ENCODE measurements around the gene DCC. TPM values are rescaled to one million over a fixed set of nuclear protein-coding genes. Genes with fewer than 3 reads are reported as not detected.

Gene DCC
- total RNA-seq, 4 donors from 2014 or later, result 0.16 TPM; not detected in 3

DNA sequence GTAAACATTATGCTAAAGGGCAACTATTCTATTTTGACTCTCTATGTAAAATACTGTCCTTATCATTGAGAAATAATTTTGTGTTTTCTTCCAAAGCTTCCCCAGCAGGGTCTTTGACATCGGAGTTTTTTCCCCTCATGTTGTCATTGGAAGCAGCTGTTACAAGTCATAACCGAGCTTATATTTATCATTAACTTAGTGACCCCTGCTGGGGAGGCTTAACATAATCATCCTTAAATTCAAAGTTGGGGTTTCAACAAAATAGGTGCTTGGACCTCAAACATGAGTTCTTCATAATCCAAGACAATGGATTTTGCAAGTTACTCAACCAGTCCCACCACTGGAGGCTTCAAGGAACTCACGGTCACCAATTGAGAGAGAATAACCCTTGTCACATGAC, 330.9 kb downstream of the DCC start:
- no peaks in the 10 kb centered on the region for H3K27me3 ChIP-seq
- H3K4me3 ChIP-seq, result no peak overlapping the region
- TF ChIP-seq CTCF (IDR thresholded peaks at IDR 0.05), result no peak
- TF ChIP-seq POLR2A (IDR thresholded peaks at IDR 0.05), result no peak
- TF ChIP-seq POLR2AphosphoS5 (IDR thresholded peaks at IDR 0.05), result no peak
- TF ChIP-seq EP300 (IDR thresholded peaks at IDR 0.05), result no peak
- 12% methylated on average over 3 of the region's 3 CpGs for WGBS
- no peaks in the 10 kb centered on the region for H3K9me3 ChIP-seq
- no peak for DNase-seq (ENCODE audit: low spot score in 2 of 2)
- H3K4me1 ChIP-seq, result no peaks in the 10 kb centered on the region
- H3K36me3 ChIP-seq, result no peaks in the 10 kb centered on the region
- H3K27ac ChIP-seq, result no peak overlapping the region

- 47% methylated on average over 3 of the region's 3 CpGs for WGBS
- DNase-seq (ENCODE audit: low spot score in 2 of 2), result no peak
- TF ChIP-seq POLR2AphosphoS5 (IDR thresholded peaks at IDR 0.05) (no peak), CTCF (IDR thresholded peaks at IDR 0.05) (no peak), EP300 (IDR thresholded peaks at IDR 0.05) (no peak), POLR2A (IDR thresholded peaks at IDR 0.05) (no peak)
Observed at GRCh38 chr18:52678034-52678433, 338.0 kb downstream of the DCC start.

GRCh38 chr18:52678551-52678950, 338.6 kb downstream of the DCC start:
- Histone ChIP-seq H3K4me1 (no peaks in the 10 kb centered on the region), H3K36me3 (no peaks in the 10 kb centered on the region), H3K4me3 (no peak overlapping the region), H3K27ac (no peak overlapping the region), H3K27me3 (no peaks in the 10 kb centered on the region), H3K9me3 (no peaks in the 10 kb centered on the region)
- no peak for TF ChIP-seq CTCF (IDR thresholded peaks at IDR 0.05)
- no peak for TF ChIP-seq POLR2A (IDR thresholded peaks at IDR 0.05)
- no peak for TF ChIP-seq EP300 (IDR thresholded peaks at IDR 0.05)
- no peak for TF ChIP-seq POLR2AphosphoS5 (IDR thresholded peaks at IDR 0.05)
- DNase-seq (ENCODE audit: low spot score in 2 of 2), result no peak
- WGBS, result 69% methylated on average over 8 of the region's 8 CpGs

More at GRCh38 chr18:52678034-52678433, 338.0 kb downstream of the DCC start:
- no peaks in the 10 kb centered on the region for H3K4me1 ChIP-seq
- no peak overlapping the region for H3K27ac ChIP-seq
- H3K36me3 ChIP-seq, result no peaks in the 10 kb centered on the region
- H3K4me3 ChIP-seq, result no peak overlapping the region
- no peaks in the 10 kb centered on the region for H3K27me3 ChIP-seq
- no peaks in the 10 kb centered on the region for H3K9me3 ChIP-seq

- WGBS, result 40% methylated on average over 2 of the region's 2 CpGs
- Histone ChIP-seq H3K4me1 (no peaks in the 10 kb centered on the region), H3K27me3 (no peaks in the 10 kb centered on the region), H3K4me3 (no peak overlapping the region), H3K27ac (no peak overlapping the region), H3K9me3 (no peaks in the 10 kb centered on the region), H3K36me3 (no peaks in the 10 kb centered on the region)
- TF ChIP-seq POLR2A (IDR thresholded peaks at IDR 0.05) (no peak), POLR2AphosphoS5 (IDR thresholded peaks at IDR 0.05) (no peak), CTCF (IDR thresholded peaks at IDR 0.05) (no peak), EP300 (IDR thresholded peaks at IDR 0.05) (no peak)
- DNase-seq (ENCODE audit: low spot score in 2 of 2), result no peak
Observed at GRCh38 chr18:52679354-52679753, 339.4 kb downstream of the DCC start.

- no peak for DNase-seq (ENCODE audit: low spot score in 2 of 2)
- no peak for TF ChIP-seq EP300 (IDR thresholded peaks at IDR 0.05)
- TF ChIP-seq POLR2AphosphoS5 (IDR thresholded peaks at IDR 0.05), result no peak
- TF ChIP-seq CTCF (IDR thresholded peaks at IDR 0.05), result no peak
- no peak for TF ChIP-seq POLR2A (IDR thresholded peaks at IDR 0.05)
- 46% methylated on average over 4 of the region's 4 CpGs for WGBS
Observed at GRCh38 chr18:52682260-52682659, 342.3 kb downstream of the DCC start.

More at GRCh38 chr18:52682260-52682659, 342.3 kb downstream of the DCC start:
- H3K9me3 ChIP-seq, result no peaks in the 10 kb centered on the region
- no peak overlapping the region for H3K27ac ChIP-seq
- H3K4me1 ChIP-seq, result no peaks in the 10 kb centered on the region
- no peaks in the 10 kb centered on the region for H3K27me3 ChIP-seq
- no peaks in the 10 kb centered on the region for H3K36me3 ChIP-seq
- no peak overlapping the region for H3K4me3 ChIP-seq
